ENCODE data around the gene UMODL1.

The UMODL1 gene

DNA sequence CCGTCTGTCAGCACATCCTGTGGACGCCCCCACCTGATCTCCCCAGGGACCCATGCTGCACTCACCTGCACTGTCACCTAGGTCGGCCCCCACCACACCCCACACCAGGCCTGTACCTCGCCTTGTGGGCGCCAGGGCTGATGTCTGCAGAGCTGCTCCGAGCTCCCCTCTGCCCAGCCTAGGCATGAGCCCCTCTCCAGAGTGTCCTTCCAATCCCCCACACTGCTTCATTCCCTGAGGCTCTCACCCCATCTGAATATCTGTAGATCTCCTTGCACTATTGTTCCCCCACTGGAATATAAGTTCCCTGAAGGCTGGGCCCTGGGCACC, 12.2 kb downstream of the UMODL1 start:
- no peak overlapping the region for H3K9ac ChIP-seq (ENCODE audit: low read depth, low read length)
- H4K20me1 ChIP-seq (ENCODE audit: insufficient read depth, low read length), result no peaks in the 10 kb centered on the region
- no peak for ATAC-seq (ENCODE audit: insufficient read depth, low read depth)
- TF ChIP-seq, protein P1, sequence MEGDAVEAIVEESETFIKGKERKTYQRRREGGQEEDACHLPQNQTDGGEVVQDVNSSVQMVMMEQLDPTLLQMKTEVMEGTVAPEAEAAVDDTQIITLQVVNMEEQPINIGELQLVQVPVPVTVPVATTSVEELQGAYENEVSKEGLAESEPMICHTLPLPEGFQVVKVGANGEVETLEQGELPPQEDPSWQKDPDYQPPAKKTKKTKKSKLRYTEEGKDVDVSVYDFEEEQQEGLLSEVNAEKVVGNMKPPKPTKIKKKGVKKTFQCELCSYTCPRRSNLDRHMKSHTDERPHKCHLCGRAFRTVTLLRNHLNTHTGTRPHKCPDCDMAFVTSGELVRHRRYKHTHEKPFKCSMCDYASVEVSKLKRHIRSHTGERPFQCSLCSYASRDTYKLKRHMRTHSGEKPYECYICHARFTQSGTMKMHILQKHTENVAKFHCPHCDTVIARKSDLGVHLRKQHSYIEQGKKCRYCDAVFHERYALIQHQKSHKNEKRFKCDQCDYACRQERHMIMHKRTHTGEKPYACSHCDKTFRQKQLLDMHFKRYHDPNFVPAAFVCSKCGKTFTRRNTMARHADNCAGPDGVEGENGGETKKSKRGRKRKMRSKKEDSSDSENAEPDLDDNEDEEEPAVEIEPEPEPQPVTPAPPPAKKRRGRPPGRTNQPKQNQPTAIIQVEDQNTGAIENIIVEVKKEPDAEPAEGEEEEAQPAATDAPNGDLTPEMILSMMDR (IDR thresholded peaks at IDR 0.05; ENCODE audit: borderline replicate concordance, extremely low read depth, low read length, poor library complexity, severe bottlenecking), result no peak
- no peak for TF ChIP-seq EZH2 (IDR thresholded peaks at IDR 0.05; ENCODE audit: borderline replicate concordance, low read depth, low read length, severe bottlenecking)
- no peak overlapping the region for H3K4me2 ChIP-seq (ENCODE audit: insufficient read depth, low read length)
- no peaks in the 10 kb centered on the region for H3K4me1 ChIP-seq (ENCODE audit: insufficient read depth, low read length)
- no peak for DNase-seq
- no peak overlapping the region for H2AFZ ChIP-seq (ENCODE audit: low read depth, low read length)
- no peaks in the 10 kb centered on the region for H3K27me3 ChIP-seq (ENCODE audit: insufficient read depth, low read length, poor library complexity)
- H3K9me3 ChIP-seq (ENCODE audit: insufficient read depth, low read length, severe bottlenecking), result no peaks in the 10 kb centered on the region
- no peaks in the 10 kb centered on the region for H3K79me2 ChIP-seq (ENCODE audit: insufficient read depth, low read length)
- H3K36me3 ChIP-seq (ENCODE audit: insufficient read depth, low read length), result no peaks in the 10 kb centered on the region
- H3K27ac ChIP-seq (ENCODE audit: low read length), result no peak overlapping the region
- no peak overlapping the region for H3K4me3 ChIP-seq (ENCODE audit: low read depth in 1 of 2, low read length in 2 of 2)

DNA sequence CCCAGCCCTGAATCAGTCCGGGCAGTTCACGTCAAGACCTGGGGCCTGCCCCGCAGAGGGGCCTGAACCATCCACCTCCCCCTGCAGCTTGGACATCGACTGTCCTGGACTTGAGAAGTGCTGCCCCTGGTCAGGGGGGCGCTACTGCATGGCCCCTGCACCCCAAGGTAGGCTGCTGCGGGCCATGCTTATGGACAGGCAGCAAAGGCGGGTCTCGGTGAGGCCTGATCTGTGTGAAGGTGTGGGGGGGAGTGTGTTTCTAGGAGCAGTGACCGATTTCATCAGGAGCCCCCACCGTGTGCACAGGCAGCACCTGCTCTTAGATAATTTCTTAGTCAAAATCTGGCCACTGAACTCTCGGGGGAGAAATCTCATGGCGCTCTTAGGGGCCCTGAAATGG, 13.0 kb downstream of the UMODL1 start:
- Histone ChIP-seq H3K27ac (ENCODE audit: low read length) (no peak overlapping the region), H3K36me3 (ENCODE audit: insufficient read depth, low read length) (no peaks in the 10 kb centered on the region), H3K79me2 (ENCODE audit: insufficient read depth, low read length) (no peaks in the 10 kb centered on the region), H3K4me1 (ENCODE audit: insufficient read depth, low read length) (peaks cover 4% of the 10 kb centered on the region), H3K27me3 (ENCODE audit: insufficient read depth, low read length, poor library complexity) (no peaks in the 10 kb centered on the region), H3K4me3 (ENCODE audit: low read depth in 1 of 2, low read length in 2 of 2) (no peak overlapping the region), H2AFZ (ENCODE audit: low read depth, low read length) (no peak overlapping the region), H3K9me3 (ENCODE audit: insufficient read depth, low read length, severe bottlenecking) (no peaks in the 10 kb centered on the region), H4K20me1 (ENCODE audit: insufficient read depth, low read length) (no peaks in the 10 kb centered on the region), H3K9ac (ENCODE audit: low read depth, low read length) (no peak overlapping the region), H3K4me2 (ENCODE audit: insufficient read depth, low read length) (no peak overlapping the region)
- TF ChIP-seq EZH2 (IDR thresholded peaks at IDR 0.05; ENCODE audit: borderline replicate concordance, low read depth, low read length, severe bottlenecking), result no peak
- TF ChIP-seq, protein P1 (IDR thresholded peaks at IDR 0.05; ENCODE audit: borderline replicate concordance, extremely low read depth, low read length, poor library complexity, severe bottlenecking), result no peak
- ATAC-seq (ENCODE audit: insufficient read depth, low read depth) (no peak), DNase-seq (no peak)

DNA sequence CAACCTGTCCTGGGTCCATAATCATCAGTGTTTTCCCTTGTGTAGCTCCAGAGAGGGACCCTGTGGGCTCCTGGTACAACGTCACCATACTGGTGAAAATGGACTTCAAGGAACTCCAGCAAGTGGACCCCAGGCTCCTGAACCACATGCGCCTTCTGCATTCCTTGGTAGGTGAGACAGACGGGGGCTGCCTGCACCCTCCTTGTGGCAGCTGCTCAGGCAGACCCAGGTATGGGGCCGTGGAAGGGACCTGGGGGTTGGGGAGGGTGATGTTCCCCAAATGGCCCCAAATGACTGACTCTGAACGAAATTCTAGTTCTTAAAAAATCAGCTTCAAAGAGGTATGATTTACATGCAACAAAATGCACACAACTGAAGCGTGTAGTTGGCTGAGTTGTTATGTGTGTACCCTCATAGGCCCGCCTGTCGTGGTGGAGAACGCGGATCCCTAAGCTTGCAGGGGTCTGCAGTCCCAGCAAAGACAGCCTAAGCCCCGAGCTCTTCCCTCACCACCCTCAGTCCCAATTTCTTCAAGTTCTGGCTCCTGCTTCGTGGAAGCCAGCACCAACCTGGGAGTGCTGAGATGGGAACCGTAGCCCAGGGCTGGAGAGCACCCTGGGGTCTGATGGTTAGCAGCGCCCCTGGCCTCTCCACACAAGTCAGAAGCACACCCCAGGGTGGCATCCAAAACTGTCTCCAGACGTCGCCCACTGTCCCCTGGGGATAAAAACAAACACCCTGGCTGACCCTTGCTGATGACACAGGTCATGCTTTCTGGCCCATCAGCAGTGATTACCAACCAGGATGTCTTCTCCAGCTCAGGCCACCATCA, 14.3 kb downstream of the UMODL1 start:
- no peaks in the 10 kb centered on the region for H3K9me3 ChIP-seq (ENCODE audit: insufficient read depth, low read length, severe bottlenecking)
- no peak for TF ChIP-seq EZH2 (IDR thresholded peaks at IDR 0.05; ENCODE audit: borderline replicate concordance, low read depth, low read length, severe bottlenecking)
- TF ChIP-seq, protein P1 (IDR thresholded peaks at IDR 0.05; ENCODE audit: borderline replicate concordance, extremely low read depth, low read length, poor library complexity, severe bottlenecking), result no peak
- H2AFZ ChIP-seq (ENCODE audit: low read depth, low read length), result no peak overlapping the region
- H4K20me1 ChIP-seq (ENCODE audit: insufficient read depth, low read length), result no peaks in the 10 kb centered on the region
- H3K79me2 ChIP-seq (ENCODE audit: insufficient read depth, low read length), result no peaks in the 10 kb centered on the region
- ATAC-seq (ENCODE audit: insufficient read depth, low read depth), result no peak
- no peak for DNase-seq
- H3K4me2 ChIP-seq (ENCODE audit: insufficient read depth, low read length), result no peak overlapping the region
- H3K4me3 ChIP-seq (ENCODE audit: low read depth in 1 of 2, low read length in 2 of 2), result no peak overlapping the region
- no peak overlapping the region; the same call in 1 of the 2 replicates for H3K27ac ChIP-seq (ENCODE audit: low read length)
- no peaks in the 10 kb centered on the region for H3K36me3 ChIP-seq (ENCODE audit: insufficient read depth, low read length)
- no peak overlapping the region for H3K9ac ChIP-seq (ENCODE audit: low read depth, low read length)
- H3K4me1 ChIP-seq (ENCODE audit: insufficient read depth, low read length), result peaks cover 13% of the 10 kb centered on the region
- H3K27me3 ChIP-seq (ENCODE audit: insufficient read depth, low read length, poor library complexity), result no peaks in the 10 kb centered on the region
